GM12878 (cell line): Measurements from ENCODE around the gene MST1R. TPM values are rescaled to one million over a fixed set of nuclear protein-coding genes. Genes with fewer than 3 reads are reported as not detected.

Experiments used
- ATAC-seq: fragments of 200-7000 bp; cut with Tn5 transposase; 3 replicates; pipeline ENCODE4 v1.9.1; 2020; ENCODE audit warnings: mild to moderate bottlenecking, moderate library complexity
- BruUV-seq: library from RNA; stranded (reverse); fragments of 400-500 nt; replicated peaks from 2 replicates; lab custom pipeline; 2021; lab: Mats Ljungman, UMichigan
- CTCF ChIA-PET: fragments of 300-600 bp; sonication (Branson Sonifier 250); formaldehyde crosslinking; extraction: SDS; loops from one replicate; lab custom pipeline; 2021; ENCODE audit warnings: inconsistent platforms; lab: Yijun Ruan, JAX
- POLR2A ChIA-PET: fragments of 350-600 bp; formaldehyde crosslinking; extraction: SDS; loops from one replicate; lab custom pipeline; 2021; ENCODE audit warnings: inconsistent platforms; lab: Charles Lee
- RAD21 ChIA-PET: fragments of 300-600 bp; sonication (Branson Sonifier 250); formaldehyde crosslinking; loops from one replicate; lab custom pipeline; 2023; ENCODE audit warnings: antibody characterized with exemption; ENCODE audit not compliant: unreplicated experiment; lab: Charles Lee
- SMC1A ChIA-PET: fragments of 300-600 bp; sonication (Branson Sonifier 250); formaldehyde crosslinking; loops from one replicate; lab custom pipeline; 2023; ENCODE audit not compliant: unreplicated experiment, uncharacterized antibody; lab: Charles Lee
- DNase-seq: peaks from one replicate; pipeline ENCODE4 v3.0.0-alpha.2; 2011; ENCODE audit warnings: low read depth, low spot score
- FAIRE-seq: peaks from 3 replicates; lab custom pipeline; 2011; peaks lifted over from hg19 to GRCh38; lab: Jason Lieb, UNC
- H2AFZ ChIP-seq: 2 replicates; pipeline ENCODE4 v1.6.0; 2011; ENCODE audit warnings: low read depth, low read length, control low read depth; ENCODE audit not compliant: control insufficient read depth
- H3K27ac ChIP-seq: 2 replicates; pipeline ENCODE4 v1.5.1; 2011; ENCODE audit warnings: control low read depth; ENCODE audit not compliant: control insufficient read depth, insufficient read depth
- H3K27me3 ChIP-seq, 2 experiments: replicated peaks in 1 of 2; 2 replicates each; pipeline versions ENCODE4 v1.6.0 to v1.6.1; 2011; ENCODE audit warnings: low read length in 1 of 2; ENCODE audit not compliant: control insufficient read depth in 2 of 2, insufficient read depth in 2 of 2
- H3K36me3 ChIP-seq, 2 experiments: 2 replicates each; pipeline ENCODE4 v1.5.1; 2011; ENCODE audit warnings: low read length in 1 of 2; ENCODE audit not compliant: control insufficient read depth in 2 of 2, insufficient read depth in 2 of 2
- H3K4me1 ChIP-seq: 2 replicates; pipeline ENCODE4 v1.6.1; 2011; ENCODE audit warnings: mild to moderate bottlenecking, low read length, moderate library complexity, mixed read lengths; ENCODE audit not compliant: control insufficient read depth, insufficient read depth
- H3K4me2 ChIP-seq: 2 replicates; pipeline ENCODE4 v1.6.0; 2011; ENCODE audit warnings: control low read depth; ENCODE audit not compliant: control insufficient read depth, insufficient read depth
- H3K4me3 ChIP-seq: fragments of 200-600 bp; sonication (generic); 2 replicates; pipeline ENCODE4 v1.5.1; 2016
- H3K79me2 ChIP-seq: 2 replicates; pipeline ENCODE4 v1.6.0; 2011; ENCODE audit warnings: low read length; ENCODE audit not compliant: control insufficient read depth, insufficient read depth
- H3K9ac ChIP-seq: 2 replicates; pipeline ENCODE4 v1.8.0; 2011; ENCODE audit warnings: low read length, control low read depth, mixed read lengths; ENCODE audit not compliant: control insufficient read depth, insufficient read depth
- H3K9me3 ChIP-seq: replicated peaks from 3 replicates; pipeline ENCODE4 v1.5.1; 2011; ENCODE audit warnings: mild to moderate bottlenecking, low read length; ENCODE audit not compliant: control insufficient read depth, insufficient read depth
- H4K20me1 ChIP-seq: 2 replicates; pipeline ENCODE4 v1.6.0; 2011; ENCODE audit not compliant: control insufficient read depth, insufficient read depth
- SP1 ChIP-seq: IDR thresholded peaks from one replicate; pipeline ENCODE4 v1.6.1; 2011; ENCODE audit warnings: low read depth, low read length
- WGBS: methylation state at CpG from one replicate; pipeline ENCODE4 v1.1.6; 2016; ENCODE audit warnings: low lambda C conversion rate; ENCODE audit not compliant: insufficient replicate concordance, insufficient coverage; ENCODE audit errors: missing lambda C conversion rate; 5-methylcytosine and 5-hydroxymethylcytosine counted together
- in situ Hi-C: fragments of 300-500 bp; cut with MboI; formaldehyde crosslinking; loops from 9 replicates; pipeline ENCODE4 v1.14.3; 2018; ENCODE audit warnings: mixed read lengths
- intact Hi-C: fragments of 100-400 bp; cut with micrococcal nuclease; formaldehyde crosslinking; loops from one replicate; pipeline ENCODE4 v1.14.2; 2022; ENCODE audit not compliant: unreplicated experiment
- polyA plus RNA-seq, 11 experiments: library from polyadenylated mRNA; depleted of rRNA in 4 of 11; unstranded in 6 of 11; stranded (reverse) in 5 of 11; fragments of >200 nt; fragmentation: Nextera tagmentation in 4 of 11; fragmentation: Illumina TruSeq in 1 of 11; extraction: Ambion mirVana in 4 of 11; extraction: Trizol in 1 of 11; gene quantifications; 1 replicate in 1 of 11; 2 replicates in 10 of 11; pipeline versions ENCODE4 v1.2.1 to v1.2.3, GENCODE V29; 2011 to 2016; ENCODE audit warnings: inconsistent platforms in 2 of 11, missing spikeins in 2 of 11, low read depth in 1 of 11
- total RNA-seq, 4 experiments: library from RNA; depleted of rRNA in 3 of 4; stranded (reverse); fragments of >200 nt in 3 of 4; fragmentation: Illumina TruSeq in 1 of 4; extraction: Trizol in 1 of 4; gene quantifications; 2 replicates each; pipeline versions ENCODE4 v1.2.1 to v1.2.3, GENCODE V29; 2013 to 2021
- TF ChIP-seq, protein P1 (sequence below): IDR thresholded peaks from 2 replicates; pipeline ENCODE4 v1.6.1; 2012; ENCODE audit warnings: mild to moderate bottlenecking, low read depth, low read length

The MST1R gene
- total and polyA plus RNA-seq, 10 of the 15 experiments (the other 5 are each of a cell fraction or from before 2014, with no cell fraction given) = 0.40 to 5.6 (median 1.2) TPM

DNA sequence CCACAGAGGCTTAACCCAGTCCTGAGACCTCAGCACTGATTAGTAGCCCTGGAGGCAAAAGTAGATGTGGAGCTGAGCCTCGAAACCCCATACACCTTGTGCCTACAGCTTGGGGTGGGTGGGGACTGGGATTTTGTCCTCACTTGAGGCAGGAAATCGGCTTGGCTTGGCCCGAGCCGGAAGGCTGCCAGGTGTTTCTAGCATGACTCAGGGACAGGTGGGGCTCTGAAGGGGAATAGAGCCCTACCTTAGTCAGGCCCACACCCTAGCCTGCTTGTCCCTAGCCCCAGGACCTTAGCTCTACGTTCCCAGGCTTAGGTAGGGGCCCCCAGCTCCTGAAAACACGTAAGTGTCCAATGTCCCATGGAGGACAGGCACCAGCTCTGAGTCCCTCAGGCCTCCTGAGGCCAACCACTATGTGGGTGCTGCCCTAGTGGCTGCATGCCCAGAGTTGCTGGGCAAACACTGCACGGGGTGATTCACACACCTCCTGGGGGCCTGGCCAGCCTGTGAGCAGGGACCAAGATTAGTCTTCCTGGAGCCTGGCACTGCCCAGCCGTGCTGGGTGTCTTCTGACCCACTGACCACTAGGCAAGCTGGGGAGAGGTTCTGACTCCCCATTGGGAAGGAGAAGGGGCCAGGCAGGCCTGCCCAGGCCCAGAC, 3.1 kb downstream of the MST1R start:
- H2AFZ ChIP-seq = no peak overlapping the region; the same call in 1 of the 2 replicates
- TF ChIP-seq SP1 = no peak
- TF ChIP-seq, protein P1, sequence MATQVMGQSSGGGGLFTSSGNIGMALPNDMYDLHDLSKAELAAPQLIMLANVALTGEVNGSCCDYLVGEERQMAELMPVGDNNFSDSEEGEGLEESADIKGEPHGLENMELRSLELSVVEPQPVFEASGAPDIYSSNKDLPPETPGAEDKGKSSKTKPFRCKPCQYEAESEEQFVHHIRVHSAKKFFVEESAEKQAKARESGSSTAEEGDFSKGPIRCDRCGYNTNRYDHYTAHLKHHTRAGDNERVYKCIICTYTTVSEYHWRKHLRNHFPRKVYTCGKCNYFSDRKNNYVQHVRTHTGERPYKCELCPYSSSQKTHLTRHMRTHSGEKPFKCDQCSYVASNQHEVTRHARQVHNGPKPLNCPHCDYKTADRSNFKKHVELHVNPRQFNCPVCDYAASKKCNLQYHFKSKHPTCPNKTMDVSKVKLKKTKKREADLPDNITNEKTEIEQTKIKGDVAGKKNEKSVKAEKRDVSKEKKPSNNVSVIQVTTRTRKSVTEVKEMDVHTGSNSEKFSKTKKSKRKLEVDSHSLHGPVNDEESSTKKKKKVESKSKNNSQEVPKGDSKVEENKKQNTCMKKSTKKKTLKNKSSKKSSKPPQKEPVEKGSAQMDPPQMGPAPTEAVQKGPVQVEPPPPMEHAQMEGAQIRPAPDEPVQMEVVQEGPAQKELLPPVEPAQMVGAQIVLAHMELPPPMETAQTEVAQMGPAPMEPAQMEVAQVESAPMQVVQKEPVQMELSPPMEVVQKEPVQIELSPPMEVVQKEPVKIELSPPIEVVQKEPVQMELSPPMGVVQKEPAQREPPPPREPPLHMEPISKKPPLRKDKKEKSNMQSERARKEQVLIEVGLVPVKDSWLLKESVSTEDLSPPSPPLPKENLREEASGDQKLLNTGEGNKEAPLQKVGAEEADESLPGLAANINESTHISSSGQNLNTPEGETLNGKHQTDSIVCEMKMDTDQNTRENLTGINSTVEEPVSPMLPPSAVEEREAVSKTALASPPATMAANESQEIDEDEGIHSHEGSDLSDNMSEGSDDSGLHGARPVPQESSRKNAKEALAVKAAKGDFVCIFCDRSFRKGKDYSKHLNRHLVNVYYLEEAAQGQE = no peak
- ChIA-PET SMC1A (interaction anchor here (0.7 to 2.6 kb wide), 8 partner anchors 18 to 96 kb away, joined by 3 to 13 read pairs (median 3); partner anchors contain the start of gene MON1A), RAD21 (interaction anchor here (0.6 to 1.6 kb wide), 4 partner anchors 29 to 98 kb away, joined by 3 to 4 read pairs (median 3); partner anchors contain the start of genes INKA1, MON1A and RBM6), POLR2A (interaction anchor here (0.6 to 1.3 kb wide), 3 partner anchors 8 to 184 kb away, joined by 3 to 7 read pairs (median 3); no protein-coding TSS in a partner anchor), CTCF (interaction anchor here (1.1 to 3.8 kb wide), 7 partner anchors 11 to 690 kb away, joined by 3 to 28 read pairs (median 5); partner anchors contain the start of gene INKA1)
- H3K4me3 ChIP-seq = no peak overlapping the region
- ATAC-seq = no peak
- H3K9me3 ChIP-seq = no peaks in the 10 kb centered on the region
- H3K4me2 ChIP-seq = peak overlapping the region; percentile 43
- BruUV-seq = no TSS peak
- WGBS = 24% methylated on average over 8 of the region's 8 CpGs
- H3K4me1 ChIP-seq = peaks cover 20% of the 10 kb centered on the region
- no peak for FAIRE-seq
- H3K27ac ChIP-seq = no peak overlapping the region
- H3K27me3 ChIP-seq = no peaks in the 10 kb centered on the region
- H3K9ac ChIP-seq = no peak overlapping the region
- H3K79me2 ChIP-seq = no peaks in the 10 kb centered on the region
- intact Hi-C loops (no loop called here), in situ Hi-C loops (no loop called here)
- no peak for DNase-seq
- no peaks in the 10 kb centered on the region for H4K20me1 ChIP-seq
- H3K36me3 ChIP-seq = no peaks in the 10 kb centered on the region
